HG03039 (cell line): Measurements from ENCODE around the gene PJVK.
"Not testable (repeated sequence)": the region's sequence is repeated elsewhere in the genome, so short reads cannot be mapped to it uniquely, and the experiment has no call there.

ENCODE experiments used
- ATAC-seq: cut with Tn5 transposase; IDR thresholded peaks from one replicate; pipeline ENCODE4 v1.9.1; 2021; ENCODE audit warnings: mild to moderate bottlenecking, moderate library complexity; ENCODE audit not compliant: unreplicated experiment

Gene PJVK

DNA sequence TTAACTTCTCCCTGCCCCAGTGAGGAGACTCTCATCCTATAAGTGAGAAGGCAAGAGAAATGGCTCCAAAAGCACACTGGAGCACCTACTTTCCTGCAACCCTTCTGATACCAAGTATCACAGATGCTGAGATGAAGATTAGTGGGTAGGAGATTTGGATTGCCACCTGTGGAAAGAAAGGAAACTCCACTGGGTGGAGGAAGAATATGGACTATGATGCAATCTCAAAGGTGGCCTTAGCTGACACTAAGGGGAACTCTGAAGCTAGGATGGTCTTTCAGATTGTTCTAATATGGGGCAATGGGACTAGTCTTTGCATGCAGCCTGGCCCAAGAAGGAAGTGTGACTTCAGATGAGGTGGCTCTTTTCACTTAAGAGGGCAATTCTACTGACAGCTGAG lies 21.8 kb upstream of the PJVK start:
- ATAC-seq: no peak

DNA sequence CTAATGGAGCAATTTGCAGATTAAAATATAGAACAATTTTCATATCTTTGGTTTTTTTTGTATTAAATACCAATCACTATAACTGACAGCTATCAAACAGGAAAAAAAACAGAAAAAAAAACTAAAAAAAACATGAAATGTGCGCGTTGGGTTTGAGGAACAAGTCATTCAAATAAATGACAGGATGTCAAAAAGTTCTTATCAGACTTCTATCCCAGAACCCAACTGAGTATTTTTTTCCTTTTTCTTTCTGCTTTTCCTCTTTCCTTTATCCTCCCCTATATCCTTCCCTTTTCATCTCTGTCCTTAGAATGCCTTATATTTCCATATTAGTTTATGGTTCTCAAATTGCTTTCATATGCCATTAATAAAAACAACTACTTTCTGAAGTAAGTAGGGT lies 14.5 kb upstream of the PJVK start:
- no peak for ATAC-seq

- ATAC-seq: no peak
Measured at GRCh38 chr2:178441426-178441825, 9.8 kb upstream of the PJVK start.

DNA sequence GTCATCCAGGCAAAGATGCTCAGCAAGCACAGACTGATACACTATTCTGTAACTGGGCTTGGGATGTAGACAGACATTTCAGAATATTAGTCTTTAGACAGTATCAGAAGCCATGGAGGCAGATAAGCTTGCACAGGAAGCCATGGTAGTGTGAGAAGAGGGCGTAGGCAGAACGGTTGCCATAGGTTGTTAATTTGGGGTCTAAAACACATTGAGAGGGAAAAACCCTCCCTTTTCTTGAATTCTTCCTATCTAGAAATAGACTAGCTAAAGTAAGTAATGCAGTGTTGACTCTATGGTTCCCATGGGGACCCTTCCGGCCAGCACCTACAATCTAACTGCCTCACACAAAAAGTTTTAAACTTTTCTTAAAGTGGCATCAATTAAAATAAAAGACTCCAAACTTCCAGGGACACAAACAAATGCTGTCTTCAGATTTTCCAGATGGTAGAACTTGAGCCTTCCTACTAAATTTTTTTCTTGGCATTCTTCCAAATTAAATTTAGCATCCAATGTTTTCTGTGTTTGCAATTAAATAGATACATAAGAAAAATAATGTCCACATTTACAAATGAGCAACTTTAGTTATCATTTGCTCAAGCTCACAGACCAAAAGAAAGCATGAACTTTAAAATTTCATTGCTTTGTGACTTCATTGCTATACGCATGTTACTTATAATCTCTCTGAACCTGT lies 2.1 kb upstream of the PJVK start:
- no peak for ATAC-seq

DNA sequence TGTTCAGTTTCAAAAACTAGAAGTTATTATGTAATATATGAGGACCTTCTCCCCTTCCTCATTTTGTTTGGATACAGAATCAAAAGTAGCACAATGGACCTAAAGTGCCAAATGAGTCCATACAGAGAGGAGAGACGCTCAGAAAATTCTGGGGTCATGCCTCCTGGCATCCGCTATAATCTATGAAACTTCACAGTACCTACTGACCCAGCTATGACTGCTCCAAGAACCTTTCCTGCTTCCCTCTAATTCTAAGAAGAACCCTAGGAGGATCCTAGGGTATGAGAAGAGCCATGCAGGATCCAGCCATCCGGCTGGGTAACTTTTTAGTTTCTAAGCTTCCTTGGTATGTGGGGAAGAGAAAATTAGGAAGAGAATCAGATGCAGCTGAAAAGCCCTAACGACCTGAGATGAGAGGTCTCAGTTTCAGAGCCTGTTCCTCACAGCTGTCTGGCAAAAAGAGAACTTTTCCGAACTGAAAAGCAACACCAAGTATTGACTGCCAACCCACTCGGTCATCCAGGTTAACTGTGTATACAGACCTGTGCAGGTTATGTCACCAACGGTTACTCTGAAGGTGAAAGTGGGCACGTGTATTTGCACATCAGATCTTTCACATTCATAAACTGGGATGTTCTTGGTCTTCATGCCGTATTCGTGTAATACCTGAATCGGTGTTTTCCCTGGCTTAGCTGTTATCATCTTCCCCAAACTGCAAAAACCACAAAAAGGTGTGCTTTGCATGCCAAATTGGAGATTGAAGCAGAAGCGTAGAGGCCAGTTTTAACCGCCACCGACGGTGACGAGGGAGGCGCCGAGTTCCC lies 1.3 kb upstream of the PJVK start:
- peak; percentile 3 for ATAC-seq

DNA sequence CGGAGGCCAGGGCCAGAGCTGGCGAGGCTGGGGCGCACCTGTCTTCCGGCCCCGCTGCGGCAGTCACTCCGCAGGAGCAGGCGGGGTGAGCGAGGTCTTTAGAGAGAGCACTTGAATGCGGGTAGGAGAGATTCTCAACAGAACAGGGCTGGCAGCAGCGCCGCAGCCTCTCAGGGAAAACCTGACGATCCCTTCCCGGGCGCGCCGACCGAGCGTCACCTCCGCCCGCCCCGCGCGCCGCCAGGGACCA lies 729 bp upstream of the PJVK start:
- ATAC-seq: peak; percentile 36

GRCh38 chr2:178452334-178452733 lies 1.2 kb downstream of the PJVK start:
- no peak for ATAC-seq

DNA sequence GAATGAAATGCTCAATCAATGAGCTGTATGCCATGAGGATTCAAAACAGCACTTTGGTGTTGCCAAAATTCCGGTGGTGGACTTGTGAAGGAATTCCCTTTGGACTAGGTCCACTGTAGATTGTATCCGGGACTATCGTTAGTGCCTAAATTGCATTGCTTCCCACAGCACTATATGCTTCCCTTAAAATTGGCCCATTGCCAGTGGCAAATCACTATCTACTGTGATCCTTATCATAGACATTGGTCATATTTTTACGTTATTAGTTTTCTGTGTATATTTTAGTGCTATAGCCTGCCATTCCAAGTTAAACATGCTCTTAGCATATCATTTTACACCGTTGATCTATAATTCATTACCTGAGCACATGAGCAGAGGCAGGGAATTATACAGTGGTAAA lies 1.7 kb downstream of the PJVK start:
- ATAC-seq: no peak

DNA sequence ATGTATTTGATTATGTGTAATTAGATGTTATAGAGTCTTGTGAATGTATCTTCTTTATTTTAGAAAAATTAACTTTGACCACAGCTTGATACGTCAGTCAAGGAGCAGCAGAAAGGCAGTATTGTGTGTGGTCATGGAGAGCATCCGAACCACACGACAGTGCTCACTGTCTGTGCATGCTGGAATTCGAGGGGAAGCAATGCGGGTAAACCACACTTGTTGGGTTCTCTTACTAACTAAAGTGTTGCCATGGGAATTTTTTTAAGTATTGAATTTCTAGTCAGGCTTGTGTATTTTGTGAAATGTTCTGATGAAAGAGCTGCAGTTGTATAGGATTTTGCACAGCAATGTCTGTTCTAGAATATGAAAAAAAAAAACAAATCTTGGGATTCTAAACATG lies 4.8 kb downstream of the PJVK start:
- ATAC-seq: no peak

DNA sequence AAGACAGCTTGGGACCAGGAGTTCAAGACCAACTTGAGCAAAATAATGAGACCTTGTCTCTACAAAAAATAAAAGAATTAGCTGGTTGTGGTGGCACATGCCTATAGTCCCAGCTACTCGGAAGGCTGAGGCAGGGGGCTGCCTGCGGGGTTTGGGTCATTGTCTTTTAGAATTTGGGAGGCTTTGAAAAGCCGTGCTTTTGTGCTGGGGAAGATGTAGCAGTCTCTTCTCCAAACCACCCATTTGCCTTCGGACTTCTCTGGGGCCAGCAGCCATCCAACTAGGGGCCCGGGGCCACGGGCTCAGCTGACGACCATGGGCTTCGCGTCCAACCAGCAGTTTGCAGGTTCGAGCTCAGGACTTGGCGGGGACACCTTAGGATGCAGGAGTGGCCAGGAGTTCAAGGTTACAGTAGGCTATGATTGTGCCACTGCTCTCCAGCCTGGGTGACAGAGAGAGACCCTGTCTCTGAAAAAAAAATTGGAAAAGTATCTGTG lies 6.3 kb downstream of the PJVK start:
- no peak for ATAC-seq

GRCh38 chr2:178469219-178469849 lies 18.2 kb downstream of the PJVK start:
- no peak for ATAC-seq

GRCh38 chr2:178471313-178471712 lies 20.1 kb downstream of the PJVK start:
- ATAC-seq: not testable (repeated sequence)

- ATAC-seq: no peak
Measured at GRCh38 chr2:178473373-178473772, 22.2 kb downstream of the PJVK start.

DNA sequence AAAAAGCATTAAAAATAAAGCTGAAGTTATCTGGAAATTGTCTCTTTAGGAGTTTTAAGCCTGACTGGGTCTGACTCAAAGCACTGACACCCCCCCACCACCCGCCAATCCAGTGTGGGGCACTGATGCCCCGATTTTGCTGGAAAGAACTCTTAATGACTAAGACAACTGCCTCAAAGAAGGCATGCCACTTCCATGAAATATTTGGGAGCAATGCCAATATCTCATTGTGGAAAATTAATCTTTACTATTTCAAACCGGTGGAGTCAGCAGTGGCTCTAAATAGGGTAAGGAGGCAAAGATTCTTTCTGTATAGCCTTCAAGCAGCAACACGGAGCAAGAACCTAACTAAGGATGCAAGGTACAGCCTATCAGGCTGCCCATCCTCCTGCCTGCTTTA lies 22.8 kb downstream of the PJVK start:
- ATAC-seq: no peak

DNA sequence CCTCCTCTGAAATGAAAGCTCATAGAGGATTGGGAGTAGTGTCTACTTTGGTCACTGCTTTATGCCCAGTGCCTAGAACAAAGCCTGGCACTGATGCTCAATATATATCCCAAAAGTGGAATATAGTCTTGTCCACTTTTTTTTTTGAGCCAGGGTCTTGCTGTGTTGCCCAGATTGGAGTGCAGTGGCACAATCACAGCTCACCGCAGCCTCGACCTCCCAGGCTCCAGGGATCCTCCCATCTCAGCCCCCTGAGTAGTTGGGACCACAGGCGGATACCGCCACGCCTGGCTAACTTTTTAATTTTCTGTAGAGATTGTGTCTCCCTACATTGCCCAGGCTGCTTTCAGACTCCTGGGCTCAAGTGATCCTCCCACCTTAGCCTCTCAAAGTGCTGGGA lies 23.4 kb downstream of the PJVK start:
- no peak for ATAC-seq

DNA sequence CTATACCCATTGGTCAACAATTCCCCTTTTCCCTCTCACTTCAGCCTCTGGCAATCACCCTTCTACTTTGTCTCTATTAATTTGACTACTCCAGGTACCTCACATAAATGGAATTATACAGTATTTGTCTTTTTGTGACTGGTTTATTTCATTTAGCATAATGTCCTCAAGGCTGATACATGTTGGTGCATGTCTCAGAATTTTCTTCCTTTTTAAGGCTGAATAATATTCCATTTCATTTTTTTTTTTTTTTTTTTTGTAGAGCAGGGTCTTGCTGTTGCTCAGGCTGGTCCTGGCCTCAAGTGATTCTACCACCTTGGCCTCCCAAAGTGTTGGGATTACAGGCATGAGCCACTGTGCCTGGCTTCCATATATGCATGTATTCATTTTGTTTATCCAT lies 25.3 kb downstream of the PJVK start:
- no peak for ATAC-seq

DNA sequence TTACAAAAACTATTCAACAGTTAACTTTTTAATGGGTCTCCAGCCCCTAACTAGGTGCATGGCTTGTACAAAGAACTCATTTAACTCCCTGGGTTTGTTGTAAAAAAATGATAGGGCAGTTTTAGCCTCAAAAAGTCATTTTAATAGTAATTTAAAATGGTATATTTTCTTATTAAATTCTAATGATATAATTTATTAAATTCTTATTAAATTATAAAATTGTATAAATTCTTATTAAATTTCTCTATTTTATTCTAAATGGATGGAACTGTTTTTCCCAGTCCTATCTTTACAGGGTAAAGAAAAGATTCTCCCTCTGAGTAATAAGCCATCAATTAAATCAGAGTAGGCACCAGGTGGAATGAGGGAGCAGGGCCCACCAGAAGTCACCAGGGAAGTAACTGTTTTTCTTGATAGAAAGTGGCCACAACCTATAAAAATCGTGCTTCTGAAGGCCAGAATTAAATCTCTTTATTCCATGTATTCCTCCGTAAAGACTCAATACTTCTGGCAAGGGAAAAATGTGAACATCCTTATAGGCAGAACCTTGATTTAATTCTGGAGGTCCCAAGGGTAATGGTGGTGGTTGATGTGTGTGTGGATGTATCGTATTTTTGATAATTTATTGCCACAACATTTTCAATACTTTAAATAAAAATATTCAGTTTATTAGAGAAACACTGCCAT lies 26.4 kb downstream of the PJVK start:
- no peak for ATAC-seq

GRCh38 chr2:178478130-178478438 lies 26.9 kb downstream of the PJVK start:
- no peak for ATAC-seq

DNA sequence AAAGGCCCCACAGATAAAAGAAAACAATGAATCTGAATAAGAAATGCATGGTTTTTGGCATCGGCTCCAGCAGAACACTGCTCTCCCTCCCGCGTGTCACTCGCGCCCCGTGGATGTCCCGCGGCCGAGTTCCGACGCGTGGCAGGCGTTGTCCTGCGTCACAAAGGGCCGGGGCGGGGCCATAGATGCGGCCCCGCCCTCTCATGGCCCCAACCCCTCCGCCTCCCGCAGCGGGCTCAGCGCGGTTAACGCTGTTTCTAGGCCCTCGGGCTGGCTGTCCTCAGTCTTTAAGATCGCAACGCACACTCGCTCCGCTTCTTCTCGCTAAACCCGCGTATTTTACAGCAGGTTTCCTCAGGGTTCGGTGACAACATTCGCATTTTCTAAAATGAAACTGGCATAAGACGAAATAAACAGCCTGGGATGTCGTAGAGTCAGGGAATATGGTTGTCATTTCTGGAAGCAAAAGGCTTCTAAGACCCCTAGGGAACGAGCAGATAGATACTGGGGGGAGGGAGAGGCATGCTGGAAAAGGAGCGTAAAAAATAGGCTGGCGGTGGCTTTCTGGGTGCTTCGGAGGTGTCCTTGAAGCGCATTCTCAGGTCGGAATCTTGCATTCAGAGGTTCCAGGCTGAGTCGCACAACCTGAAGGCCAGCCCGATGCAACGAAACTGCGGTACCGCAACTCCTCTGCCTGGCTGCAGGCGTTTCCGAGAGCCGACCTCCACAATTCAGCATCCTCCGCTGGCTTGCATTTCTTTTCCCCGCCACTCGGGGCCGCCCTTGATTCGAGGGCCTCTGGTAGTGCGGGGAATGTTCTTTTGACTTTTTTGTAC lies 27.5 kb downstream of the PJVK start, which contains the start of gene FKBP7:
FKBP7 (minus strand) TSS at position 162 of the 836 bp plus-strand sequence; CDS start at position 61, 101 bp downstream.
- ATAC-seq: peak; percentile 46

GRCh38 chr2:178479275-178479616 lies 28.1 kb downstream of the PJVK start:
- no peak for ATAC-seq

- no peak for ATAC-seq
Measured at GRCh38 chr2:178479758-178480226, 28.6 kb downstream of the PJVK start.
